ENCODE results near the gene EPB41L5.

EPB41L5 gene

GRCh38 chr2:120218181-120218580, 205.3 kb downstream of the EPB41L5 start:
- H3K4me3 ChIP-seq (replicated peaks; ENCODE audit: low read depth, low read length), result no peak overlapping the region
- DNase-seq (ENCODE audit: extremely low read depth, low read depth), result no peak
- no peak for TF ChIP-seq CTCF (IDR thresholded peaks at IDR 0.05; ENCODE audit: low read depth, low read length, missing control alignments)

DNA sequence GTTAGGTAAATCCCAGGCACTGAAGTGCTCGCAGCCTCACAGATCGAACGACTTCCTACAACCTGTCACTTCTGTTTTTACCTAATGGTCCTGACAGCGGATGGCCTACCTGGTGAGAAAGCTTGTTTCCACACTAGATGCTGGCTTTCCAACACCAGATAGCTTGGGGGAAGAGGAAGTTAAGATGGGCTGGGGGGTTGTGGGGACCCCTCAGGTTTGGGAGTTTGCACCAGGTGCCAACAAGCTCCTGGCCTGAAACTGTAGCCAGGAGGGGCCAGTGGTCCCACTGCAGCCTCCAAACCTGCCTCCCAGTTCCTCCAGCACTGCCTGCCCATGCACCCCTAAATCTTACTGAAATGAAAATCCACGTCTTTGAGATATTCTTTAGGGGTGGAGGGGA, 206.4 kb downstream of the EPB41L5 start:
- no peak overlapping the region for H3K4me3 ChIP-seq (replicated peaks; ENCODE audit: low read depth, low read length)
- DNase-seq (ENCODE audit: extremely low read depth, low read depth), result no peak
- TF ChIP-seq CTCF (IDR thresholded peaks at IDR 0.05; ENCODE audit: low read depth, low read length, missing control alignments), result no peak

GRCh38 chr2:120219766-120220165, 206.9 kb downstream of the EPB41L5 start:
- DNase-seq (ENCODE audit: extremely low read depth, low read depth), result no peak
- H3K4me3 ChIP-seq (replicated peaks; ENCODE audit: low read depth, low read length), result no peak overlapping the region
- no peak for TF ChIP-seq CTCF (IDR thresholded peaks at IDR 0.05; ENCODE audit: low read depth, low read length, missing control alignments)

- no peak for DNase-seq (ENCODE audit: extremely low read depth, low read depth)
- H3K4me3 ChIP-seq (replicated peaks; ENCODE audit: low read depth, low read length), result no peak overlapping the region
- TF ChIP-seq CTCF (IDR thresholded peaks at IDR 0.05; ENCODE audit: low read depth, low read length, missing control alignments), result no peak
Observed at GRCh38 chr2:120220756-120221155, 207.9 kb downstream of the EPB41L5 start.

GRCh38 chr2:120221616-120222015, 208.7 kb downstream of the EPB41L5 start:
- H3K4me3 ChIP-seq (replicated peaks; ENCODE audit: low read depth, low read length), result no peak overlapping the region
- no peak for DNase-seq (ENCODE audit: extremely low read depth, low read depth)
- no peak for TF ChIP-seq CTCF (IDR thresholded peaks at IDR 0.05; ENCODE audit: low read depth, low read length, missing control alignments)

GRCh38 chr2:120222186-120223033, 209.5 kb downstream of the EPB41L5 start:
- peak overlapping the region; percentile 50 for H3K4me3 ChIP-seq (replicated peaks; ENCODE audit: low read depth, low read length)
- no peak for TF ChIP-seq CTCF (IDR thresholded peaks at IDR 0.05; ENCODE audit: low read depth, low read length, missing control alignments)
- DNase-seq (ENCODE audit: extremely low read depth, low read depth), result no peak
